Astrocyte (in vitro differentiated cells and primary cell): ENCODE measurements around the gene TNRC18.

Experiments
- EZH2 ChIP-seq: IDR thresholded peaks from 2 replicates; pipeline ENCODE4 v1.6.1; 2012; ENCODE audit warnings: mild to moderate bottlenecking, low read length, inconsistent platforms; ENCODE audit not compliant: insufficient read depth
- TF ChIP-seq, protein P1 (sequence below): IDR thresholded peaks from 2 replicates; pipeline ENCODE4 v1.5.1; 2011; ENCODE audit warnings: low read depth, mild to moderate bottlenecking, inconsistent platforms, low read length, moderate library complexity; ENCODE audit not compliant: insufficient read depth

DNA sequence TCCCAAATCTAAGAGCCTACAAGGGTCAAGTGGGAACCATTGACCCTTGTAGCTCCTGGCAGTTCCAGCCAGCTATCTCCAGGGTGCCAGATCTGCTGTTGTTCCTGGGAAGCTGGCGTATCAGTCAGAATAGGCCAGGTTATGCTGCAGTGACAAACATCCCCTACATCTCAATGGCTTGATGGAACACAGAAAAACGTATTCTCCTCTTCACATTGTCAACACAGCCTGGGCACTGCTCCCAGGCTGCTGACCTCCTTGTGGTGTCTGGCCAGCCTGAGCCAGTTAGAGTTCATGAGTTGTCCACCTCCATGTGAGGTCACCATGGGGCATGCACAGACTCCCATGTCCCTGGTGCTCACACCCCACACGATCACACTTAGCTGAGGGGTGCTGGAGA, 9.5 kb upstream of the TNRC18 start:
- TF ChIP-seq, protein P1, sequence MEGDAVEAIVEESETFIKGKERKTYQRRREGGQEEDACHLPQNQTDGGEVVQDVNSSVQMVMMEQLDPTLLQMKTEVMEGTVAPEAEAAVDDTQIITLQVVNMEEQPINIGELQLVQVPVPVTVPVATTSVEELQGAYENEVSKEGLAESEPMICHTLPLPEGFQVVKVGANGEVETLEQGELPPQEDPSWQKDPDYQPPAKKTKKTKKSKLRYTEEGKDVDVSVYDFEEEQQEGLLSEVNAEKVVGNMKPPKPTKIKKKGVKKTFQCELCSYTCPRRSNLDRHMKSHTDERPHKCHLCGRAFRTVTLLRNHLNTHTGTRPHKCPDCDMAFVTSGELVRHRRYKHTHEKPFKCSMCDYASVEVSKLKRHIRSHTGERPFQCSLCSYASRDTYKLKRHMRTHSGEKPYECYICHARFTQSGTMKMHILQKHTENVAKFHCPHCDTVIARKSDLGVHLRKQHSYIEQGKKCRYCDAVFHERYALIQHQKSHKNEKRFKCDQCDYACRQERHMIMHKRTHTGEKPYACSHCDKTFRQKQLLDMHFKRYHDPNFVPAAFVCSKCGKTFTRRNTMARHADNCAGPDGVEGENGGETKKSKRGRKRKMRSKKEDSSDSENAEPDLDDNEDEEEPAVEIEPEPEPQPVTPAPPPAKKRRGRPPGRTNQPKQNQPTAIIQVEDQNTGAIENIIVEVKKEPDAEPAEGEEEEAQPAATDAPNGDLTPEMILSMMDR: no peak
- TF ChIP-seq EZH2: no peak
